ENCODE measurements around the gene PPM1E.

The PPM1E gene

DNA sequence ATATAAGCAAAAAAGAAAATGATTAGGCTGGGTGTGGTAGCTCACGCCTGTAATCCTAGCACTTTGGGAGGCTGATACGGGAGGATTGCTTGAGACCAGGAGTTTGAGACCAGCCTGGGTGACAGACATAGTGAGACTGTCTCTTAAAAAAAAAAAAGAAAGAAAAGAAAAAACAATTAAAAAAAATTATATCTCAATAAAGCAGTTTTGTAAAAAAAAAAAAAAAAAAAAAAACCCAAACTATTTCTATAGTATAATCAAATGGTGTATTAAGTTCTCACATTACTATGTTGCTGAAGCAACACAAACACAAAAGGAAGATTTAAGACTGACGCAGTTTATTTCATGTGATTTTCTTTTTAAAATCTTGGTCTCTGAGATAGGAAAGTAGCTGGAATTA is 210.6 kb downstream of the PPM1E start:
- DNase-seq (ENCODE audit: low read depth): no peak
- H3K4me3 ChIP-seq (ENCODE audit: low read depth, low read length): no peak overlapping the region
- TF ChIP-seq, protein P1, sequence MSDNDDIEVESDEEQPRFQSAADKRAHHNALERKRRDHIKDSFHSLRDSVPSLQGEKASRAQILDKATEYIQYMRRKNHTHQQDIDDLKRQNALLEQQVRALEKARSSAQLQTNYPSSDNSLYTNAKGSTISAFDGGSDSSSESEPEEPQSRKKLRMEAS (IDR thresholded peaks at IDR 0.05; ENCODE audit: low read depth, low read length): no peak
- TF ChIP-seq MYC (IDR thresholded peaks at IDR 0.05; ENCODE audit: low read depth, low read length): no peak
- TF ChIP-seq, protein P2, sequence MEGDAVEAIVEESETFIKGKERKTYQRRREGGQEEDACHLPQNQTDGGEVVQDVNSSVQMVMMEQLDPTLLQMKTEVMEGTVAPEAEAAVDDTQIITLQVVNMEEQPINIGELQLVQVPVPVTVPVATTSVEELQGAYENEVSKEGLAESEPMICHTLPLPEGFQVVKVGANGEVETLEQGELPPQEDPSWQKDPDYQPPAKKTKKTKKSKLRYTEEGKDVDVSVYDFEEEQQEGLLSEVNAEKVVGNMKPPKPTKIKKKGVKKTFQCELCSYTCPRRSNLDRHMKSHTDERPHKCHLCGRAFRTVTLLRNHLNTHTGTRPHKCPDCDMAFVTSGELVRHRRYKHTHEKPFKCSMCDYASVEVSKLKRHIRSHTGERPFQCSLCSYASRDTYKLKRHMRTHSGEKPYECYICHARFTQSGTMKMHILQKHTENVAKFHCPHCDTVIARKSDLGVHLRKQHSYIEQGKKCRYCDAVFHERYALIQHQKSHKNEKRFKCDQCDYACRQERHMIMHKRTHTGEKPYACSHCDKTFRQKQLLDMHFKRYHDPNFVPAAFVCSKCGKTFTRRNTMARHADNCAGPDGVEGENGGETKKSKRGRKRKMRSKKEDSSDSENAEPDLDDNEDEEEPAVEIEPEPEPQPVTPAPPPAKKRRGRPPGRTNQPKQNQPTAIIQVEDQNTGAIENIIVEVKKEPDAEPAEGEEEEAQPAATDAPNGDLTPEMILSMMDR (IDR thresholded peaks at IDR 0.05; ENCODE audit: low read depth, low read length): no peak
- no peak for TF ChIP-seq POLR2A (IDR thresholded peaks at IDR 0.05; ENCODE audit: extremely low read depth, insufficient read length)

DNA sequence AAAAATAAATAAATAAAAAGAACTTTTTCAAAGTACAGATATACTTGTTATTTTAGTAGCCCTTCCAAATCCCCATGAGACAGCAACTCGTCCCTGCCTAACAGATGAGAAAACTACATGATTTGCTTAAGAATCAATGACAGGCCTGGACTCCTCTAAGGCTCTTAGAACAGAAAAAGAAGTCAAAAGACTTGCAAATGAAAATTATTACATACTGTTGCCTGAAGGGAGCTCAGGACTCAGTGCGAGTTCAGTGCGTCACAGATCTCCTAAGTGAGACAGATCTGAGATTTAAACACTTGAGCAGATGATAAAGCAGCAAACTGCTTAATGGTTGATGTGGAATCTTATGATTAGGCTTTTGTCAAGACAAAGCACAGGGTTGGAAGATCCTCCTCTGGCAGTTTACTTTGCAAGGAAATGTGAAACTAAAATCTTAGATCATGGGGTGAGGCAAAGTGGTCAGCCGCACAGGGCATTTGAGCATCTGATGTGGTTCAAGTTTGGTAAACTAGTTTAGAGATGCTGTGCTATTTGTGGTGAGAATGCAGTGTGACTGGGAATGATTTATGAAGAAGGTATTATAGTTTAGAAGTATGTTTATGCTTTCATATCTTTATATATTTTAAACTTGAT is 212.9 kb downstream of the PPM1E start:
- DNase-seq (ENCODE audit: low read depth): no peak
- TF ChIP-seq, protein P1 (IDR thresholded peaks at IDR 0.05; ENCODE audit: low read depth, low read length): no peak
- TF ChIP-seq POLR2A (IDR thresholded peaks at IDR 0.05; ENCODE audit: extremely low read depth, insufficient read length) (no peak), MYC (IDR thresholded peaks at IDR 0.05; ENCODE audit: low read depth, low read length) (no peak)
- TF ChIP-seq, protein P2 (IDR thresholded peaks at IDR 0.05; ENCODE audit: low read depth, low read length): no peak
- no peak overlapping the region for H3K4me3 ChIP-seq (ENCODE audit: low read depth, low read length)

DNA sequence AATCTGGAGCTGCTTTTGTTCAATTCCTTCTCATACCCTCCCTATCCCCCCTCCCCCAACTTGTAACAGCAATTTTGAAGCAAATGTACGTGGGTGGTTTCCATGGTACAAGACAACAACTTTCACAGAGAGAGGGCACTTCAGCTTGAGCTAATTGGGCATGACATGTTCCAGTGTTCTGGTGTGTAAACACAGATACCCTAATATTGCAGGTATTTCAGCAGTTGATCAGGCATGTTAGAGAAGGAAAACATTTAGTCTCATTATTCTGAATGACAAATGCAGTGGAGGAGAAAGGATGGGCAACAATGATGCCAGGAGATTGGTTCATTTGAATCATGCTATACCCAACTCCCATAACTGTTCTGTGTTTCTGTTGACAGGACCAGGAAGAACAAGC is 213.5 kb downstream of the PPM1E start:
- H3K4me3 ChIP-seq (ENCODE audit: low read depth, low read length): no peak overlapping the region
- no peak for DNase-seq (ENCODE audit: low read depth)
- TF ChIP-seq MYC (IDR thresholded peaks at IDR 0.05; ENCODE audit: low read depth, low read length) (no peak), POLR2A (IDR thresholded peaks at IDR 0.05; ENCODE audit: extremely low read depth, insufficient read length) (no peak)
- TF ChIP-seq, protein P1 (IDR thresholded peaks at IDR 0.05; ENCODE audit: low read depth, low read length): no peak
- TF ChIP-seq, protein P2 (IDR thresholded peaks at IDR 0.05; ENCODE audit: low read depth, low read length): no peak

DNA sequence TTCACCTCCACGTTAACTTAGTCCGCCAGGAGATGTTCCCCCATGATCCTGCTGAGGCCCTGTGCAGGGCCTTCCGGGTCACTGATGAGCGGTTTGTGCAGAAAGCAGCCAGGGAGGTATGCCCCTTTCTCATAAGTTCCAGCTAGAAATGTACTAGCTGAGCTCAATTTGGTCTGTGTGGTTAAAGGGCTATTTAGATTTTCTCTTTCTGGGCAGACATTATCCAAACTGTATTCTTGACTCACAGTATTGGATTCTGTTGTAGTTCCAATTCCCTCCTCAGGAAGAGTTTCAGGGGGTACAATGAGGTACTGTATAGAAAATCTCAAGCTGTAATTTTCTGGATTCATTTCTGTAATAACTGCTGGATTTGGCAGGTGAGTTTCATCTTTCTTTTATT is 214.0 kb downstream of the PPM1E start:
- TF ChIP-seq, protein P1 (IDR thresholded peaks at IDR 0.05; ENCODE audit: low read depth, low read length): no peak
- TF ChIP-seq MYC (IDR thresholded peaks at IDR 0.05; ENCODE audit: low read depth, low read length): no peak
- TF ChIP-seq, protein P2 (IDR thresholded peaks at IDR 0.05; ENCODE audit: low read depth, low read length): no peak
- TF ChIP-seq POLR2A (IDR thresholded peaks at IDR 0.05; ENCODE audit: extremely low read depth, insufficient read length): no peak
- no peak overlapping the region for H3K4me3 ChIP-seq (ENCODE audit: low read depth, low read length)
- no peak for DNase-seq (ENCODE audit: low read depth)

DNA sequence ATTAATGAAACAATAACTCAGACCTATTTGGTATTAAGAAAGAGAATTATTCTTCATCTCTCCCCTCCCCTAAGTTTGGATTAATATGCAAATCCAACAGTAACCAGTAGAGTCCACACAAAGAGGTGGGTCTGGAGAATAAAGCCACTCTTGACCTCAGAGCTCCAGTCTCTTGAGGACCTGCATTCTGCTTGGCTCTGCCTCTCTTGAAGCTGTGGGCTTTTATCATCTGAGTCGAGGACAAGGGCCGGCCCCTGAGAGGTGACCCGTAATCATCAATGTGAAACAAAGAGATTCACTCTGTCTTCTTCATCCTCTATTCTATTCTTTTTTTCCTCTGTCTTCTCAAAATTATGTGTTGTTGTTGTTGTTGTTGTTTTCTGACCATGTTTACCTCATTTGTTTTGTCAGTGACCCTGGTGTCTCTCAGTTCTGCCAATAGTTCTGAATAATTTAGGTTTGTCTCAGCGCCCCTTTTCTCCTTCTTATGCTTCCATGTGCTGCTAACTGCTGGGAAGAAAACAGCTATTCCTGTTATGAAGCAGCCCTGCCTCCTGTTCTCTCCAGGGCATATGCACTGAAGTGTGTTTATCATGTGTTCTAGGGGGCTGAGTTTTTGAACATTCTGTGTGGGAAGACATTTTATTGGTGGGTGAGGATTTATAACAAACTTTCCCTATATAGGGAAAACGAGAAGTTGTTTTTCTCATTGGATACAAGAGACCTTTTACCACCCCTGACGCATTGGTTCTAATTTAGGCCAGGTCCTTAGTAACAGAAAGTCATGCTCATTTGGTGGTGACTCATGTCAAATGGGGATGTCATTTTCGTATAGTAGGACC is 215.2 kb downstream of the PPM1E start:
- no peak overlapping the region for H3K4me3 ChIP-seq (ENCODE audit: low read depth, low read length)
- no peak for DNase-seq (ENCODE audit: low read depth)
- TF ChIP-seq, protein P2 (IDR thresholded peaks at IDR 0.05; ENCODE audit: low read depth, low read length): no peak
- TF ChIP-seq POLR2A (IDR thresholded peaks at IDR 0.05; ENCODE audit: extremely low read depth, insufficient read length) (no peak), MYC (IDR thresholded peaks at IDR 0.05; ENCODE audit: low read depth, low read length) (no peak)
- TF ChIP-seq, protein P1 (IDR thresholded peaks at IDR 0.05; ENCODE audit: low read depth, low read length): no peak
